Small intestine (tissue), 7 donors: ENCODE data around the gene NLRP1. TPM values are rescaled to one million over a fixed set of nuclear protein-coding genes. Genes with fewer than 3 reads are reported as not detected.

Experiments used
- DNase-seq, 2 donors: peaks; one replicate each; pipeline versions ENCODE4 v3.0.0 to v3.0.0-alpha.2; 2013
- FAIRE-seq: peaks from 2 replicates; lab custom pipeline; 2012; peaks lifted over from hg19 to GRCh38; lab: Jason Lieb, UNC
- H3K27ac ChIP-seq, 3 donors: one replicate each; pipeline ENCODE4 v1.5.1; 2013; ENCODE audit warnings: low read length in 2 of 3, mild to moderate bottlenecking in 2 of 3, control low read depth in 1 of 3, inconsistent platforms in 1 of 3, low read depth in 1 of 3, moderate library complexity in 1 of 3
- H3K27me3 ChIP-seq, 3 donors: one replicate each; pipeline ENCODE4 v1.6.1; 2013; ENCODE audit warnings: low read length in 3 of 3, inconsistent platforms in 1 of 3; ENCODE audit not compliant: control insufficient read depth in 3 of 3, insufficient read depth in 3 of 3
- H3K36me3 ChIP-seq, 3 donors: one replicate each; pipeline ENCODE4 v1.6.1; 2013; ENCODE audit warnings: low read length in 3 of 3, inconsistent platforms in 1 of 3, low read depth in 1 of 3, mild to moderate bottlenecking in 1 of 3, moderate library complexity in 1 of 3; ENCODE audit not compliant: control insufficient read depth in 3 of 3, insufficient read depth in 2 of 3
- H3K4me1 ChIP-seq, 3 donors: one replicate each; pipeline ENCODE4 v1.6.1; 2013; ENCODE audit warnings: low read length in 2 of 3, inconsistent platforms in 1 of 3, low read depth in 1 of 3, mild to moderate bottlenecking in 1 of 3, moderate library complexity in 1 of 3; ENCODE audit not compliant: control insufficient read depth in 3 of 3, insufficient read depth in 2 of 3
- H3K4me3 ChIP-seq, 3 donors: one replicate each; pipeline ENCODE4 v1.5.1; 2013; ENCODE audit warnings: low read length in 3 of 3, control low read depth in 1 of 3, inconsistent platforms in 1 of 3, low read depth in 1 of 3, mild to moderate bottlenecking in 1 of 3, moderate library complexity in 1 of 3
- H3K9me3 ChIP-seq, 2 donors: one replicate each; pipeline ENCODE4 v1.6.1; 2013; ENCODE audit warnings: low read depth in 1 of 2, low read length in 1 of 2; ENCODE audit not compliant: control insufficient read depth in 2 of 2, insufficient read depth in 1 of 2
- WGBS, 3 donors: extraction: QIAGEN DNeasy Blood & Tissue Kit; methylation state at CpG; one replicate each; pipeline ENCODE4 v1.1.7; 2013; 5-methylcytosine and 5-hydroxymethylcytosine counted together
- polyA plus RNA-seq, 4 donors: library from polyadenylated mRNA; stranded (reverse) in 3 of 4; unstranded in 1 of 4; fragments of 200-250 nt in 3 of 4; fragments of 120-200 nt in 1 of 4; gene quantifications; one replicate each; pipeline versions ENCODE4 v1.2.1 to v1.2.3, GENCODE V29; 2013
- donor health status: healthy with polysubstance abuse.
- donor health status: control.
- donor health status: control.
- donor health status: Bipolar disorder and iron deficiency.
- donor health status: healthy.

The NLRP1 gene
- polyA plus RNA-seq, 4 donors, result 2.2 to 12.8 (median 8.1) TPM

- 78 to 85% (median 82%) methylated on average over 12 of the region's 12 CpGs for WGBS, 3 donors
Observed at GRCh38 chr17:5530265-5531084, 53.8 kb downstream of the NLRP1 start.

GRCh38 chr17:5527601-5528250, 56.6 kb downstream of the NLRP1 start:
- no peaks in the 10 kb centered on the region for H3K27me3 ChIP-seq
- H3K9me3 ChIP-seq, result no peaks in the 10 kb centered on the region
- FAIRE-seq, result no peak
- no peaks in the 10 kb centered on the region for H3K36me3 ChIP-seq
- H3K4me3 ChIP-seq, result no peak overlapping the region
- WGBS, 3 donors, result 77 to 88% (median 80%) methylated on average over 9 of the region's 9 CpGs
- no peak overlapping the region for H3K27ac ChIP-seq
- no peak for DNase-seq
- H3K4me1 ChIP-seq, result no peaks in the 10 kb centered on the region

More at GRCh38 chr17:5530265-5531084, 53.8 kb downstream of the NLRP1 start:
- Histone ChIP-seq H3K9me3 (no peaks in the 10 kb centered on the region), H3K4me3 (no peak overlapping the region), H3K36me3 (no peaks in the 10 kb centered on the region), H3K4me1 (no peaks in the 10 kb centered on the region), H3K27ac (no peak overlapping the region), H3K27me3 (no peaks in the 10 kb centered on the region)
- no peak for DNase-seq
- no peak for FAIRE-seq

- no peak overlapping the region for H3K4me3 ChIP-seq
- no peaks in the 10 kb centered on the region for H3K4me1 ChIP-seq
- no peaks in the 10 kb centered on the region for H3K27me3 ChIP-seq
- DNase-seq (peak in 1 of 2 donors; percentile 47), FAIRE-seq (no peak)
- 56 to 60% (median 59%) methylated on average over 14 of the region's 14 CpGs for WGBS, 3 donors
- no peaks in the 10 kb centered on the region for H3K36me3 ChIP-seq
- H3K9me3 ChIP-seq, result no peaks in the 10 kb centered on the region
- H3K27ac ChIP-seq, result peak overlapping the region in 2 of 3 donors; percentile 9 to 38
Observed at GRCh38 chr17:5526821-5527598, 57.3 kb downstream of the NLRP1 start.

GRCh38 chr17:5523249-5523648, 61.1 kb downstream of the NLRP1 start:
- no peak for DNase-seq
- no peak for FAIRE-seq
- H3K4me1 ChIP-seq, result no peaks in the 10 kb centered on the region
- H3K27ac ChIP-seq, result no peak overlapping the region
- no peaks in the 10 kb centered on the region for H3K9me3 ChIP-seq
- H3K4me3 ChIP-seq, result no peak overlapping the region
- H3K27me3 ChIP-seq, result no peaks in the 10 kb centered on the region
- 81 to 92% (median 81%) methylated on average over 5 of the region's 5 CpGs for WGBS, 3 donors
- H3K36me3 ChIP-seq, result no peaks in the 10 kb centered on the region

DNA sequence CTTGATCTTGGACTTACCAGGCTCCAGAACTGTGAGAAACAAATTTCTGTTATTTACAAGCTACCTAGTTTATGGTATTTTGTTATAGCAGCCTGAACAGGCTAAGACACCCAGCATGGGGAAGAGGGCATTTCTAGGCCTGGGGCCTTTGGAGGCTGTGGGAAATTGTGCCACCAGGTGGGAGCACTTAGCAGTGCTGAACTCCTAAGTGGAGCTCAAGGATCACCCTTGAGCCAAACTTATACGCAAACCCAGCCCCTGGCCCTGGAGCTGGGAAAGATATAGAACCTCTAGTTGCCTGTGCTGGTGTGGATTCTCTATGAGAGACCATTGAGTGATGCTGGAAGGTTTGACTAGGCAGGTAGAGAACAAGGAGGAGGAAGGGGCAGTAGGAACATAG, 61.8 kb downstream of the NLRP1 start:
- 88 to 96% (median 95%) methylated on average over 1 of the region's 1 CpG for WGBS, 3 donors
- DNase-seq, result no peak
- H3K36me3 ChIP-seq, result no peaks in the 10 kb centered on the region
- H3K27ac ChIP-seq, result no peak overlapping the region
- H3K4me1 ChIP-seq, result no peaks in the 10 kb centered on the region
- no peaks in the 10 kb centered on the region for H3K9me3 ChIP-seq
- no peak for FAIRE-seq
- H3K27me3 ChIP-seq, result no peaks in the 10 kb centered on the region
- H3K4me3 ChIP-seq, result no peak overlapping the region

DNA sequence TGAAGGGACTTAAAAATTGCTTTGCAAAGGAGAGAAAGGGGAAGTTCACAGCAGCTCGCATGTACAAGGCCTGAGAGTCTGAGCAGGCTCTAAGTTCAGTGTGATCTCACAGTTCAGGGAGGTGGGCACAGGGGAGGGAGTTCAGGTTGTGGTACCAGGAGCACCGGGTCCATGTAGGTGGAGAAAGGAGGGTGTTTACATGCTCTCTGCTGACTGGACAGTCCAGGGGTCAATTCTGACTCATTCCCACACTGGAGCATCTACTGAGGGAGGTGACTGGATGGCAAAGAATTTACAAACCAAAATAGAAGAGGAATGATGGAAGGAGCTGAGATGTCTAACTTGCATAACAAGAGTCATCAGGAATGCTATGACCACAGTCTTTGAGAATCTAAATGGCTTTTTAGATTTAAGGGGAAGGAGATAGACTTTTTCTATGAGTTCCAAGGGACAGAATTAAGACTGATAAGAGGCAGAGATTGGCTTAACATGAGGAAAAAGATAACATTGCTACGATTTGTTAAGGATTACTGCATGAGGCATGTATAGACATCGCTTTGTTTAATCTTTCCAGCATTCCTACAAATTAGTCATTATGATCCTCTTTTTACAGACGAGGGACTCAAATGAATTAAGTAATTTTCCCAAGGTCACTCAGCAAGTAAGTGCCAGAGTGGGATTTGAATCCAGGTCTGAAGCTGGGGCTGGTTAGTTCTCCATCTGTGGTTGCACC, 68.1 kb downstream of the NLRP1 start:
- H3K9me3 ChIP-seq, result no peaks in the 10 kb centered on the region
- no peak for DNase-seq
- no peaks in the 10 kb centered on the region for H3K27me3 ChIP-seq
- no peaks in the 10 kb centered on the region for H3K36me3 ChIP-seq
- no peak for FAIRE-seq
- H3K4me1 ChIP-seq, result no peaks in the 10 kb centered on the region
- H3K4me3 ChIP-seq, result no peak overlapping the region
- H3K27ac ChIP-seq, result peak overlapping the region in 1 of 3 donors; percentile 60
- 35 to 56% (median 42%) methylated on average over 5 of the region's 5 CpGs for WGBS, 3 donors

GRCh38 chr17:5514976-5515375, 69.3 kb downstream of the NLRP1 start:
- 87 to 94% (median 88%) methylated on average over 10 of the region's 10 CpGs for WGBS, 3 donors
- Histone ChIP-seq H3K4me3 (no peak overlapping the region), H3K4me1 (no peaks in the 10 kb centered on the region), H3K36me3 (no peaks in the 10 kb centered on the region), H3K9me3 (no peaks in the 10 kb centered on the region), H3K27ac (no peak overlapping the region), H3K27me3 (no peaks in the 10 kb centered on the region)
- FAIRE-seq (no peak), DNase-seq (no peak)

DNA sequence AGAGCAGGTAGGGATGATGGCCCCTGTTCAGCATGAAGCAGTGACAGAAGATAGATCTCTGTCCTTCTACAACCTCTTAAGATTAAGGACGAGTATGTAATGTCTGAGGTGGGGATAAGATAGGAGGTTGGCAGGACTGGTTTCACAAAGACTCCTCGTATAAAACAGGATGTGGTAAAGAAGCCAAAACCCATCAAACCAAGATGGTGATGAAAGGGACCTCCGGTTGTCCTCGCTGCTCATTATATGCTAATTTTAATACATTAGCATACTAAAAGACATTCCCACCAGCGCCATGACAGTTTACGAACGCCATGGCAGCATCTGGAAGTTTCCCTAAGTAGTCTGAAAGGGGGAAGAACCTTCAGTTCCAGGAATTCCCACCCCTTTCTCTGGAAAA, 70.7 kb downstream of the NLRP1 start:
- Histone ChIP-seq H3K36me3 (no peaks in the 10 kb centered on the region), H3K4me3 (no peak overlapping the region), H3K27ac (no peak overlapping the region), H3K9me3 (no peaks in the 10 kb centered on the region), H3K27me3 (no peaks in the 10 kb centered on the region), H3K4me1 (no peaks in the 10 kb centered on the region)
- DNase-seq (peak in 1 of 2 donors; percentile 20), FAIRE-seq (no peak)
- 67 to 72% (median 70%) methylated on average over 7 of the region's 7 CpGs for WGBS, 3 donors
